ENCODE results near the gene TRAF1.

TRAF1 gene

DNA sequence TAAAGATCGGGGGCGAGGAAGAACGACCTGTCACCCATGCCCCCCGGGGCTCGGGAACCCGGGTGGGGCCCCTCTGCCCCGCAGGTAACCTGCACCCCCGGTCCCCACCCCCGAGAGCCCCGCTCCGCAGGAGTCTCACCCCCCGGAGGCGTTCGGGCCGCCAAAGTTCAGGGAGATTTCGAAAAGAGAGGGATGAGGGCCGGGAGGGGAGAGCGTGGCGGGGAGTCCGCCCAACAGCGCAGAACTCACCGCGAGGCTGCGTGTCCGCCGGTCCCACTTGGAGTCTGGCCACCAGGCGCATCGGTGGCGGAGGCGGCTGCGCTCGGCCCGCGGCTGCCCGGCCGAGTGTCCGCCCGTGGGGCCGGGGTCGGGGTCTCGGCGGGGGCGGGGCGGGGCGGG lies 49.8 kb downstream of the TRAF1 start, which contains the start of gene PHF19:
TSS of gene PHF19 (minus strand) at position 347 of the 399 bp plus-strand sequence. CDS start 2,447 bp downstream, outside the sequence.
- Histone ChIP-seq H3K36me3 (ENCODE audit: insufficient read depth, low read depth, low read length) (peaks cover 4% of the 10 kb centered on the region; the same call in 1 of the 2 replicates), H3K9me3 (ENCODE audit: insufficient read depth, low read depth, low read length) (no peaks in the 10 kb centered on the region), H3K27me3 (ENCODE audit: insufficient read depth, low read length) (peaks cover 13% of the 10 kb centered on the region; the same call in 1 of the 2 replicates), H3K27ac (ENCODE audit: low read length) (no peak within 1 kb of the TSS), H3K9ac (ENCODE audit: low read depth, low read length) (peak within 1 kb of the TSS; percentile 76; the same call in 1 of the 2 replicates), H3K4me3 (ENCODE audit: low read length) (peak within 1 kb of the TSS; percentile 73), H3K4me1 (ENCODE audit: insufficient read depth, low read length) (peaks cover 29% of the 10 kb centered on the region)

DNA sequence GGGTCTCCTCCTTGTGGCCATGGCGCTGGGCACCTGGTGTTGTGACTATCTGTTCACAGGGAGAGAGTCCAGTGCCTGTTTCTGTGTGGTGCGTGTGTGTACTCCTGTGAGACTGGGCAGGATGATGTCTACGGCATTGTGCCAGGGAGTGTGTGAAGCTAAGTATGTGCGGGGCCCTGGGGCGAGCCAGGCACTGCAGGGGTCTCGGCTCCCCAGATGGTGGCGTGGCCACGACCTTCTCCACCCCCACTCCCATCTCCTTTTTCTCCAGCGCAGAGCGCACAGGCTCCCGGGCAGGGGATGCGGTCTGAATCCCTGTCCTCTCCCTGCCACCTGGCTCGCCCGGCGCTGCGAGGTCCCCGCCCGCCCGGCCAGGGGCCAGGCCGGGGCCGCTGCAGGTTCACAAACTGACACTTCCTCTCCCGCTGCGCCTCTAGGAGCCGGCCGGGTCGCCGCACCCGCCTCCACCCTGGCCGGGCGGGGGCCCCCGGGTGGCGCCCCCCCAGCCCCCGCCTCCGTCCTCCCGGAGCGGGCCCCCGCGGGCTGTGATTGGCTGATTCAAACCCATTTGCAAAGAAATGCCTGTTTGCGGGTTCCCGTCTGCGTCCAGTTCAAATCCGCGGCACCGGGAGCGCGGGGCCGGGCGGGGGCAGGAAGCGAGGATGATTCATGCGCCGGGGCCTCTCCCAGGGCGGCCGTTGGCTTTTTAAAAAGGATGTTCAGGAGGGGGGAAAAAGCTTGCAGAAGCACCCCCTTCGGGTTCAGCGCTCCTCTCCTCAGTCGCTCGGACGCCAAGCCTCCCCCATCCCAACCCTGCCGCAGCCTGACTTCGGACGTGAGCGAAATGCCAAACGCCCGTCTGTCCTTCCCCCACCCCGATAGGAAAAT lies 50.4 kb downstream of the TRAF1 start:
- Histone ChIP-seq H3K27ac (ENCODE audit: low read length) (no peak overlapping the region), H3K27me3 (ENCODE audit: insufficient read depth, low read length) (peaks cover 13% of the 10 kb centered on the region; the same call in 1 of the 2 replicates), H3K9me3 (ENCODE audit: insufficient read depth, low read depth, low read length) (no peaks in the 10 kb centered on the region), H3K9ac (ENCODE audit: low read depth, low read length) (peak overlapping the region; percentile 76; the same call in 1 of the 2 replicates), H3K4me3 (ENCODE audit: low read length) (peak overlapping the region; percentile 73), H3K36me3 (ENCODE audit: insufficient read depth, low read depth, low read length) (peaks cover 9% of the 10 kb centered on the region; the same call in 1 of the 2 replicates), H3K4me1 (ENCODE audit: insufficient read depth, low read length) (peaks cover 29% of the 10 kb centered on the region)

DNA sequence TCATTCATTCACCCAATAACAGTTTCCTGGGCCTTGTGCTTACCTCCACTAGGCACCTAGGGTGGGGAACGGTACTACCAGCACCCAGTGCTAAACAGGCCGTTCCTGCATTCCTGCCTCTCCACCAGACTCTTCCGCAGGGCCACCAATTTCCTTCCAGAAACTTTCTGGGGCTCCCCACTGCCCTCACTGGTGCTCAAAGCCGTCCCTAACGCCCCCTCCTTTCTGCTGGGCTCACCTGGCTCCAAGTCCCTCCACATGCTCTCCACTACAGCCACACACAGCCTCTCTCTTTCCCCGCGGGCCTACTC lies 51.0 kb downstream of the TRAF1 start:
- H3K9ac ChIP-seq (ENCODE audit: low read depth, low read length) = peak overlapping the region; percentile 76; the same call in 1 of the 2 replicates
- H3K4me1 ChIP-seq (ENCODE audit: insufficient read depth, low read length) = peaks cover 29% of the 10 kb centered on the region
- H3K4me3 ChIP-seq (ENCODE audit: low read length) = peak overlapping the region; percentile 73
- peaks cover 13% of the 10 kb centered on the region; the same call in 1 of the 2 replicates for H3K27me3 ChIP-seq (ENCODE audit: insufficient read depth, low read length)
- H3K36me3 ChIP-seq (ENCODE audit: insufficient read depth, low read depth, low read length) = peaks cover 12% of the 10 kb centered on the region; the same call in 1 of the 2 replicates
- H3K9me3 ChIP-seq (ENCODE audit: insufficient read depth, low read depth, low read length) = no peaks in the 10 kb centered on the region
- no peak overlapping the region for H3K27ac ChIP-seq (ENCODE audit: low read length)

DNA sequence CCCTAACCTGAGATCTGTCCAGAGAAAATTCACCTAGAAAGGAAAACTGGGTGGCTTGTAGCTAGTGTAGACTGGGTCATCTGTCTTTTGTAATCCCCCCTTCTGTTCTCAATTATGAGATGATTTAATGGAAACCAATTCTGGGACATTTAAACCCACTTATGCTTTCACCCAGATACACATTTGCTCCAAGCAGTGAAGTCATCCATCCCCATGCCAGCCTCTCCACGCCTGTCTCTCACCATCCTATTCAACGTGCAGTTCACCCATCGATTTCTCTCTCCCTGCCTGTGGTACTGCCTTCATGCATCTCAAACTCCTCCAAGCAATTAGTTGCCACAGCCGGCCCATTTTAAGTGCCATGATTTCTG lies 51.4 kb downstream of the TRAF1 start:
- Histone ChIP-seq H3K4me1 (ENCODE audit: insufficient read depth, low read length) (peaks cover 29% of the 10 kb centered on the region), H3K4me3 (ENCODE audit: low read length) (peak overlapping the region; percentile 73; the same call in 1 of the 2 replicates), H3K36me3 (ENCODE audit: insufficient read depth, low read depth, low read length) (peaks cover 12% of the 10 kb centered on the region; the same call in 1 of the 2 replicates), H3K9ac (ENCODE audit: low read depth, low read length) (no peak overlapping the region), H3K9me3 (ENCODE audit: insufficient read depth, low read depth, low read length) (no peaks in the 10 kb centered on the region), H3K27me3 (ENCODE audit: insufficient read depth, low read length) (peaks cover 13% of the 10 kb centered on the region; the same call in 1 of the 2 replicates), H3K27ac (ENCODE audit: low read length) (no peak overlapping the region)

- Histone ChIP-seq H3K9me3 (ENCODE audit: insufficient read depth, low read depth, low read length) (no peaks in the 10 kb centered on the region), H3K4me1 (ENCODE audit: insufficient read depth, low read length) (peaks cover 29% of the 10 kb centered on the region), H3K9ac (ENCODE audit: low read depth, low read length) (peak overlapping the region; percentile 52; the same call in 1 of the 2 replicates), H3K36me3 (ENCODE audit: insufficient read depth, low read depth, low read length) (peaks cover 12% of the 10 kb centered on the region; the same call in 1 of the 2 replicates), H3K27ac (ENCODE audit: low read length) (no peak overlapping the region), H3K4me3 (ENCODE audit: low read length) (no peak overlapping the region; the same call in 1 of the 2 replicates), H3K27me3 (ENCODE audit: insufficient read depth, low read length) (peaks cover 13% of the 10 kb centered on the region; the same call in 1 of the 2 replicates)
Observed at GRCh38 chr9:120874226-120875194, 52.1 kb downstream of the TRAF1 start.

GRCh38 chr9:120873512-120873911 lies 53.1 kb downstream of the TRAF1 start:
- Histone ChIP-seq H3K9ac (ENCODE audit: low read depth, low read length) (peak overlapping the region; percentile 52; the same call in 1 of the 2 replicates), H3K36me3 (ENCODE audit: insufficient read depth, low read depth, low read length) (peaks cover 12% of the 10 kb centered on the region; the same call in 1 of the 2 replicates), H3K9me3 (ENCODE audit: insufficient read depth, low read depth, low read length) (no peaks in the 10 kb centered on the region), H3K4me3 (ENCODE audit: low read length) (peak overlapping the region; percentile 38; the same call in 1 of the 2 replicates), H3K4me1 (ENCODE audit: insufficient read depth, low read length) (peaks cover 29% of the 10 kb centered on the region), H3K27ac (ENCODE audit: low read length) (peak overlapping the region; percentile 66), H3K27me3 (ENCODE audit: insufficient read depth, low read length) (peaks cover 12% of the 10 kb centered on the region; the same call in 1 of the 2 replicates)

DNA sequence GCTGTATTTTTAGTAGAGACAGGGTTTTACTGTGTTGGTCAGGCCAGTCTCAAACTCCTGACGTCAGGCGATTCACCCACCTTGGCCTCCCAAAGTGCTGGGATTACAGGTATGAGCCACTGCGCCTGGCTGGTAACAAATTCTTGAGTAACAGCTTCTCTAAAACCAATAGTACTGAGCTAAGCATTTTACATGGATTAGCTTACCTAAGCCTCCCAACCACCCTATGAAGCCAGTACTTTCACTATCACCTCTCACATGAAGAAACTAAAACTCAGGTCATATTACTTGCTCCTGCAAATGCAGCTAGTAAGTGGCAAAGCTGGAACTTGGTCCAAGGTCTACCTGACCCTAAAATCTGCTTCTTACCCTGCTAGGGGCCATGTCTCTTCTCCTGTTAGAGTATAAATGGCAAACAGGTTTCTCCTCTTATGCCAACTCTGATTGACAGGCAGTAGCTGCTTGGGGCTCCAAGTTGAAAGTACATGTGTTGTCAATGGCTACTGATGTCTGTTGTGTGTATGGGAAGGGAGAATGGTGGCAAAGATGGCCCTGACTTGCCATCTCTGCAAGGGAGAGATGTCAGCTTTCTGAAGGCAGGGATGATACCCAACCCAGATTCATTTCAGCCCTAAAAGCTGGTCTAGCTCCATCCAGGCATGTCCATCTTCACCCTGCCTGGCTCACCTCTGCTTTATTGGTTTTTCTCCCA lies 53.6 kb downstream of the TRAF1 start:
- peak overlapping the region; percentile 46; the same call in 1 of the 2 replicates for H3K9ac ChIP-seq (ENCODE audit: low read depth, low read length)
- H3K27me3 ChIP-seq (ENCODE audit: insufficient read depth, low read length) = peaks cover 6% of the 10 kb centered on the region; the same call in 1 of the 2 replicates
- H3K4me3 ChIP-seq (ENCODE audit: low read length) = peak overlapping the region; percentile 38
- peaks cover 12% of the 10 kb centered on the region; the same call in 1 of the 2 replicates for H3K36me3 ChIP-seq (ENCODE audit: insufficient read depth, low read depth, low read length)
- peaks cover 33% of the 10 kb centered on the region for H3K4me1 ChIP-seq (ENCODE audit: insufficient read depth, low read length)
- H3K27ac ChIP-seq (ENCODE audit: low read length) = peak overlapping the region; percentile 66
- H3K9me3 ChIP-seq (ENCODE audit: insufficient read depth, low read depth, low read length) = no peaks in the 10 kb centered on the region

GRCh38 chr9:120870206-120870605 lies 56.4 kb downstream of the TRAF1 start:
- H3K27ac ChIP-seq (ENCODE audit: low read length) = no peak overlapping the region

GRCh38 chr9:120869726-120870125 lies 56.9 kb downstream of the TRAF1 start:
- H3K27ac ChIP-seq (ENCODE audit: low read length) = no peak overlapping the region
- peaks cover 23% of the 10 kb centered on the region for H3K4me1 ChIP-seq (ENCODE audit: insufficient read depth, low read length)
- peaks cover 17% of the 10 kb centered on the region; the same call in 1 of the 2 replicates for H3K36me3 ChIP-seq (ENCODE audit: insufficient read depth, low read depth, low read length)
- H3K9ac ChIP-seq (ENCODE audit: low read depth, low read length) = no peak overlapping the region
- no peaks in the 10 kb centered on the region for H3K9me3 ChIP-seq (ENCODE audit: insufficient read depth, low read depth, low read length)
- no peak overlapping the region for H3K4me3 ChIP-seq (ENCODE audit: low read length)
- no peaks in the 10 kb centered on the region for H3K27me3 ChIP-seq (ENCODE audit: insufficient read depth, low read length)

More at GRCh38 chr9:120870206-120870605, 56.4 kb downstream of the TRAF1 start:
- no peak overlapping the region for H3K4me3 ChIP-seq (ENCODE audit: low read length)
- no peaks in the 10 kb centered on the region; the same call in 1 of the 2 replicates for H3K27me3 ChIP-seq (ENCODE audit: insufficient read depth, low read length)
- H3K36me3 ChIP-seq (ENCODE audit: insufficient read depth, low read depth, low read length) = peaks cover 17% of the 10 kb centered on the region; the same call in 1 of the 2 replicates
- peaks cover 25% of the 10 kb centered on the region for H3K4me1 ChIP-seq (ENCODE audit: insufficient read depth, low read length)
- H3K9me3 ChIP-seq (ENCODE audit: insufficient read depth, low read depth, low read length) = no peaks in the 10 kb centered on the region
- H3K9ac ChIP-seq (ENCODE audit: low read depth, low read length) = no peak overlapping the region

- Histone ChIP-seq H3K27ac (ENCODE audit: low read length) (no peak overlapping the region), H3K4me3 (ENCODE audit: low read length) (peak overlapping the region; percentile 75; the same call in 1 of the 2 replicates), H3K9ac (ENCODE audit: low read depth, low read length) (peak overlapping the region; percentile 1; the same call in 1 of the 2 replicates)
Observed at GRCh38 chr9:120869360-120869687, 57.3 kb downstream of the TRAF1 start.

More at GRCh38 chr9:120869360-120869687, 57.3 kb downstream of the TRAF1 start:
- no peaks in the 10 kb centered on the region for H3K9me3 ChIP-seq (ENCODE audit: insufficient read depth, low read depth, low read length)
- peaks cover 17% of the 10 kb centered on the region; the same call in 1 of the 2 replicates for H3K36me3 ChIP-seq (ENCODE audit: insufficient read depth, low read depth, low read length)
- no peaks in the 10 kb centered on the region for H3K27me3 ChIP-seq (ENCODE audit: insufficient read depth, low read length)
- peaks cover 22% of the 10 kb centered on the region for H3K4me1 ChIP-seq (ENCODE audit: insufficient read depth, low read length)

All from iPS-20b (cell line).